ENCODE data around the gene RWDD2A.
"Not testable (repeated sequence)": the region's sequence is repeated elsewhere in the genome, so short reads cannot be mapped to it uniquely, and the experiment has no call there.

The RWDD2A gene

DNA sequence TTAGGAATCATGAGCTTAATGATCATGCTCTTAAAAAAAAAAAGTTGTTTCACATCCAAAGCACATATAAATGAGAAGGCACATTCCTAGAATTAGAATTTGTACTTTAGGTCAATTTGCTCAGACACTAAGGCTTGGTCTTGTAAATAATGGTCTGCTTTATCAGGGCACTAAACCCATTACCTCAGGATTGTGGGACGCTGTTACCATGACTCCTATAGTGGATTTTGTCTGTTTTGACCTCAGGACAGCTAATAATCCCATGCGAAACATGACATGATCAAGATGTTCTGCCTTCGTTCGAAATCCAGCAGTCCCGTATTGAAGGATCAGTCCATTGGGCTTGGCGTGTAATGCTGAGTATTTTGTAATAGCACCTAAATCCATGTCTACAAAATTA lies 2.5 kb upstream of the RWDD2A start:
- no peak for TF ChIP-seq MYC (IDR thresholded peaks at IDR 0.05; ENCODE audit: low read depth, low read length)
- H3K4me3 ChIP-seq (ENCODE audit: low read depth, low read length): no peak overlapping the region
- no peak for DNase-seq (ENCODE audit: low read depth)

GRCh38 chr6:83191974-83192373 lies 1.2 kb upstream of the RWDD2A start:
- peak overlapping the region; percentile 88 for H3K4me3 ChIP-seq (ENCODE audit: low read depth, low read length)
- not testable (repeated sequence) for DNase-seq (ENCODE audit: low read depth)

GRCh38 chr6:83192456-83192855 lies 701 bp upstream of the RWDD2A start:
- no peak for DNase-seq (ENCODE audit: low read depth)
- TF ChIP-seq, protein P1, sequence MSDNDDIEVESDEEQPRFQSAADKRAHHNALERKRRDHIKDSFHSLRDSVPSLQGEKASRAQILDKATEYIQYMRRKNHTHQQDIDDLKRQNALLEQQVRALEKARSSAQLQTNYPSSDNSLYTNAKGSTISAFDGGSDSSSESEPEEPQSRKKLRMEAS (IDR thresholded peaks at IDR 0.05; ENCODE audit: low read depth, low read length): no peak
- TF ChIP-seq MYC (IDR thresholded peaks at IDR 0.05; ENCODE audit: low read depth, low read length): no peak
- no peak for TF ChIP-seq CTCF (IDR thresholded peaks at IDR 0.05; ENCODE audit: low read depth, low read length)
- TF ChIP-seq POLR2A (IDR thresholded peaks at IDR 0.05; ENCODE audit: extremely low read depth, insufficient read length): no peak
- peak overlapping the region; percentile 88 for H3K4me3 ChIP-seq (ENCODE audit: low read depth, low read length)

DNA sequence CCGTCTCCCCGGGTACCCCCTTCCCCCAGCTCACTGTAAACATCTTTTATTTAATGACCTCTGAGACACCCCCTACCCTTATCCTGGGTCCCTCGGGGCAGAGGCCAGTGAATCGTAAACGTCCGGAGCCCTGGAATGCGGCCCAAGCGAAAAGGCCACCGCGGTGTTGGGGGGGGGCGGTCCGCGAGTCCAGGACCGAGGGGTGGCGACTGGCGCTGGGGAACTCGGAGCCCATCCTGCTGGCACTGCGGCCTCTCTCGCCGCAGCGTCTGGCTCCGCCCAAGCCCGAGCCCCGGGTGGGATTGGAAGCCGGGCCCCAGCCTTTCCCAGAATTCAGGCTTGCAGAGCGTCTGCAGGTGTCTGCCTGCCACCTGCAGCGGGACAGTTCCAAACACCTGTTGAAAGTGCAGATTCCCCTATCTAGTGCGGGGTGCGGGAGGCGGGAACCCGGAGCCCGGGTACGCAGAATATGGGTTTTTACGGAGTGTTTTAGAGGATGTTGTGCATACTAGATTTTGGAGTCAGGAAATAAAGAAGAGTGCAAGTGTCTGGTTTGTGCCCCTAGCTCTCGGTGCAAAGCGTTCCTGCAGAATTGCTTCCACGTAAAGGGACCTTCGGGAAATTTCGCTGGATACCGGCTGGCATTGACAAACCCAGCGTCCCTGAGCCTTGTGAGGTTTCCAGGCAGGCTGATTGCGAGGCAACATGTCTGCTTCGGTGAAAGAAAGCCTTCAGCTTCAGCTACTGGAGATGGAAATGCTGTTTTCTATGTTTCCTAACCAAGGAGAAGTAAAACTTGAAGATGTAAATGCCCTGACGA lies 800 bp downstream of the RWDD2A start:
- peak overlapping the region; percentile 88 for H3K4me3 ChIP-seq (ENCODE audit: low read depth, low read length)
- TF ChIP-seq, protein P1 (IDR thresholded peaks at IDR 0.05; ENCODE audit: low read depth, low read length): no peak
- TF ChIP-seq MYC (IDR thresholded peaks at IDR 0.05; ENCODE audit: low read depth, low read length) (no peak), POLR2A (IDR thresholded peaks at IDR 0.05; ENCODE audit: extremely low read depth, insufficient read length) (no peak), CTCF (IDR thresholded peaks at IDR 0.05; ENCODE audit: low read depth, low read length) (no peak)
- peak; percentile 22 for DNase-seq (ENCODE audit: low read depth)

- TF ChIP-seq, protein P1 (IDR thresholded peaks at IDR 0.05; ENCODE audit: low read depth, low read length): no peak
- no peak for TF ChIP-seq POLR2A (IDR thresholded peaks at IDR 0.05; ENCODE audit: extremely low read depth, insufficient read length)
- TF ChIP-seq CTCF (IDR thresholded peaks at IDR 0.05; ENCODE audit: low read depth, low read length): no peak
- no peak for TF ChIP-seq MYC (IDR thresholded peaks at IDR 0.05; ENCODE audit: low read depth, low read length)
- no peak overlapping the region for H3K4me3 ChIP-seq (ENCODE audit: low read depth, low read length)
- DNase-seq (ENCODE audit: low read depth): no peak
These were observed 5.5 kb downstream of the RWDD2A start for GRCh38 chr6:83198486-83199172.

- DNase-seq (ENCODE audit: low read depth): no peak
These were observed 6.2 kb downstream of the RWDD2A start for GRCh38 chr6:83199173-83199862.

More at GRCh38 chr6:83199173-83199862, 6.2 kb downstream of the RWDD2A start:
- TF ChIP-seq POLR2A (IDR thresholded peaks at IDR 0.05; ENCODE audit: extremely low read depth, insufficient read length): no peak
- TF ChIP-seq, protein P1 (IDR thresholded peaks at IDR 0.05; ENCODE audit: low read depth, low read length): no peak
- no peak for TF ChIP-seq MYC (IDR thresholded peaks at IDR 0.05; ENCODE audit: low read depth, low read length)
- no peak for TF ChIP-seq CTCF (IDR thresholded peaks at IDR 0.05; ENCODE audit: low read depth, low read length)
- H3K4me3 ChIP-seq (ENCODE audit: low read depth, low read length): no peak overlapping the region

Measured in NB4 (cell line).